Colonic mucosa (tissue), 4 donors: ENCODE measurements around the gene SNCAIP. TPM values are rescaled to one million over a fixed set of nuclear protein-coding genes. Genes with fewer than 3 reads are reported as not detected.
A peak's percentile ranks its signal among the peaks of the same experiment; 100 is the strongest.

Experiments
- DNase-seq: peaks from one replicate; pipeline ENCODE4 v3.0.0-alpha.2; 2020
- H3K27ac ChIP-seq: fragments of 200-600 bp; one replicate; pipeline ENCODE4 v1.8.0; 2021
- H3K27me3 ChIP-seq: fragments of 200-600 bp; one replicate; pipeline ENCODE4 v1.8.0; 2021
- H3K36me3 ChIP-seq: fragments of 200-600 bp; one replicate; pipeline ENCODE4 v1.8.0; 2021
- H3K4me1 ChIP-seq: fragments of 200-600 bp; one replicate; pipeline ENCODE4 v1.8.0; 2021; ENCODE audit warnings: mild to moderate bottlenecking
- H3K4me3 ChIP-seq: fragments of 200-600 bp; one replicate; pipeline ENCODE4 v1.8.0; 2021
- H3K9ac ChIP-seq, 2 donors: one replicate each; pipeline ENCODE4 v1.7.0; 2013; ENCODE audit warnings: control low read depth in 2 of 2, low read depth in 2 of 2, low read length in 2 of 2
- H3K9me3 ChIP-seq: fragments of 200-600 bp; one replicate; pipeline ENCODE4 v1.8.0; 2021
- CTCF ChIP-seq: fragments of 200-600 bp; IDR thresholded peaks from one replicate; pipeline ENCODE4 v1.8.0; 2022; ENCODE audit warnings: antibody characterized with exemption, mild to moderate bottlenecking
- intact Hi-C: fragments of 100-400 bp; cut with DNase I; formaldehyde crosslinking; loops from one replicate; pipeline ENCODE4 v1.14.1; 2022
- total RNA-seq, 2 donors: library from RNA; stranded (reverse); fragmentation: NEBNext Ultra II Directional in 1 of 2; extraction: Animal tissue kit (Norgen Biotek cat#: 25700) in 1 of 2; gene quantifications; one replicate each; pipeline ENCODE4 v1.2.1, GENCODE V29; 2021
- donor health status: healthy.
- donor health status: DM: no; HTN: no; CAD: no.
- donor health status: DM: no; HTN: no; CAD: no.

SNCAIP gene
- total RNA-seq, 2 donors from 2014 or later = 0.84 to 1.3 TPM

GRCh38 chr5:122408592-122409224 lies 96.7 kb downstream of the SNCAIP start:
- Histone ChIP-seq H3K4me3 (no peak overlapping the region), H3K36me3 (no peaks in the 10 kb centered on the region), H3K4me1 (no peaks in the 10 kb centered on the region), H3K9me3 (no peaks in the 10 kb centered on the region), H3K27me3 (no peaks in the 10 kb centered on the region), H3K9ac (no peak overlapping the region), H3K27ac (no peak overlapping the region)
- TF ChIP-seq CTCF = no peak
- intact Hi-C loops = no loop called here
- no peak for DNase-seq

- intact Hi-C loops = loop anchor here (10.0 kb wide), 1 partner anchor 118 kb away; no protein-coding TSS in a partner anchor
- Histone ChIP-seq H3K27ac (no peak overlapping the region), H3K4me3 (no peak overlapping the region), H3K4me1 (no peaks in the 10 kb centered on the region), H3K36me3 (no peaks in the 10 kb centered on the region), H3K9me3 (no peaks in the 10 kb centered on the region), H3K9ac (no peak overlapping the region), H3K27me3 (no peaks in the 10 kb centered on the region)
- no peak for DNase-seq
- TF ChIP-seq CTCF = no peak
These were observed 100.9 kb downstream of the SNCAIP start for GRCh38 chr5:122412966-122413365.

- H3K27ac ChIP-seq = no peak overlapping the region
- H3K36me3 ChIP-seq = no peaks in the 10 kb centered on the region
- intact Hi-C loops = loop anchor here (10.0 kb wide), 1 partner anchor 119 kb away; no protein-coding TSS in a partner anchor
- H3K4me3 ChIP-seq = no peak overlapping the region
- DNase-seq = no peak
- H3K9ac ChIP-seq = no peak overlapping the region
- no peaks in the 10 kb centered on the region for H3K4me1 ChIP-seq
- TF ChIP-seq CTCF = no peak
- H3K9me3 ChIP-seq = no peaks in the 10 kb centered on the region
- no peaks in the 10 kb centered on the region for H3K27me3 ChIP-seq
These were observed 101.7 kb downstream of the SNCAIP start for GRCh38 chr5:122413722-122414121.

- no peak overlapping the region for H3K27ac ChIP-seq
- H3K9ac ChIP-seq = no peak overlapping the region
- TF ChIP-seq CTCF = peak; percentile 70
- H3K4me1 ChIP-seq = no peaks in the 10 kb centered on the region
- intact Hi-C loops = loop anchor here (5.0 to 10.0 kb wide), 2 partner anchors 120 to 223 kb away; no protein-coding TSS in a partner anchor
- no peaks in the 10 kb centered on the region for H3K36me3 ChIP-seq
- no peaks in the 10 kb centered on the region for H3K9me3 ChIP-seq
- no peak overlapping the region for H3K4me3 ChIP-seq
- no peaks in the 10 kb centered on the region for H3K27me3 ChIP-seq
- DNase-seq = peak; percentile 57
These were observed 103.2 kb downstream of the SNCAIP start for GRCh38 chr5:122415030-122415800.

- intact Hi-C loops = loop anchor here (5.0 to 10.0 kb wide), 2 partner anchors 121 to 223 kb away; no protein-coding TSS in a partner anchor
- TF ChIP-seq CTCF = no peak
- H3K27me3 ChIP-seq = no peaks in the 10 kb centered on the region
- H3K4me3 ChIP-seq = no peak overlapping the region
- DNase-seq = no peak
- no peaks in the 10 kb centered on the region for H3K4me1 ChIP-seq
- H3K36me3 ChIP-seq = no peaks in the 10 kb centered on the region
- no peak overlapping the region for H3K27ac ChIP-seq
- no peak overlapping the region for H3K9ac ChIP-seq
- no peaks in the 10 kb centered on the region for H3K9me3 ChIP-seq
These were observed 103.7 kb downstream of the SNCAIP start for GRCh38 chr5:122415801-122416120.
